GM12878 (cell line): Measurements from ENCODE around the gene SERPINB5. TPM values are rescaled to one million over a fixed set of nuclear protein-coding genes. Genes with fewer than 3 reads are reported as not detected.

ENCODE experiments used
- ATAC-seq: fragments of 200-7000 bp; cut with Tn5 transposase; 3 replicates; pipeline ENCODE4 v1.9.1; 2020; ENCODE audit warnings: mild to moderate bottlenecking, moderate library complexity
- BruUV-seq: library from RNA; stranded (reverse); fragments of 400-500 nt; replicated peaks from 2 replicates; lab custom pipeline; 2021; lab: Mats Ljungman, UMichigan
- CTCF ChIA-PET: fragments of 300-600 bp; sonication (Branson Sonifier 250); formaldehyde crosslinking; extraction: SDS; loops from one replicate; lab custom pipeline; 2021; ENCODE audit warnings: inconsistent platforms; lab: Yijun Ruan, JAX
- POLR2A ChIA-PET: fragments of 350-600 bp; formaldehyde crosslinking; extraction: SDS; loops from one replicate; lab custom pipeline; 2021; ENCODE audit warnings: inconsistent platforms; lab: Charles Lee
- RAD21 ChIA-PET: fragments of 300-600 bp; sonication (Branson Sonifier 250); formaldehyde crosslinking; loops from one replicate; lab custom pipeline; 2023; ENCODE audit warnings: antibody characterized with exemption; ENCODE audit not compliant: unreplicated experiment; lab: Charles Lee
- SMC1A ChIA-PET: fragments of 300-600 bp; sonication (Branson Sonifier 250); formaldehyde crosslinking; loops from one replicate; lab custom pipeline; 2023; ENCODE audit not compliant: unreplicated experiment, uncharacterized antibody; lab: Charles Lee
- DNase-seq: peaks from one replicate; pipeline ENCODE4 v3.0.0-alpha.2; 2011; ENCODE audit warnings: low read depth, low spot score
- FAIRE-seq: peaks from 3 replicates; lab custom pipeline; 2011; peaks lifted over from hg19 to GRCh38; lab: Jason Lieb, UNC
- H2AFZ ChIP-seq: 2 replicates; pipeline ENCODE4 v1.6.0; 2011; ENCODE audit warnings: low read depth, low read length, control low read depth; ENCODE audit not compliant: control insufficient read depth
- H3K27ac ChIP-seq: 2 replicates; pipeline ENCODE4 v1.5.1; 2011; ENCODE audit warnings: control low read depth; ENCODE audit not compliant: control insufficient read depth, insufficient read depth
- H3K27me3 ChIP-seq, 2 experiments: replicated peaks in 1 of 2; 2 replicates each; pipeline versions ENCODE4 v1.6.0 to v1.6.1; 2011; ENCODE audit warnings: low read length in 1 of 2; ENCODE audit not compliant: control insufficient read depth in 2 of 2, insufficient read depth in 2 of 2
- H3K36me3 ChIP-seq, 2 experiments: 2 replicates each; pipeline ENCODE4 v1.5.1; 2011; ENCODE audit warnings: low read length in 1 of 2; ENCODE audit not compliant: control insufficient read depth in 2 of 2, insufficient read depth in 2 of 2
- H3K4me1 ChIP-seq: 2 replicates; pipeline ENCODE4 v1.6.1; 2011; ENCODE audit warnings: mild to moderate bottlenecking, low read length, moderate library complexity, mixed read lengths; ENCODE audit not compliant: control insufficient read depth, insufficient read depth
- H3K4me2 ChIP-seq: 2 replicates; pipeline ENCODE4 v1.6.0; 2011; ENCODE audit warnings: control low read depth; ENCODE audit not compliant: control insufficient read depth, insufficient read depth
- H3K4me3 ChIP-seq: fragments of 200-600 bp; sonication (generic); 2 replicates; pipeline ENCODE4 v1.5.1; 2016
- H3K79me2 ChIP-seq: 2 replicates; pipeline ENCODE4 v1.6.0; 2011; ENCODE audit warnings: low read length; ENCODE audit not compliant: control insufficient read depth, insufficient read depth
- H3K9ac ChIP-seq: 2 replicates; pipeline ENCODE4 v1.8.0; 2011; ENCODE audit warnings: low read length, control low read depth, mixed read lengths; ENCODE audit not compliant: control insufficient read depth, insufficient read depth
- H3K9me3 ChIP-seq: replicated peaks from 3 replicates; pipeline ENCODE4 v1.5.1; 2011; ENCODE audit warnings: mild to moderate bottlenecking, low read length; ENCODE audit not compliant: control insufficient read depth, insufficient read depth
- H4K20me1 ChIP-seq: 2 replicates; pipeline ENCODE4 v1.6.0; 2011; ENCODE audit not compliant: control insufficient read depth, insufficient read depth
- BCL3 ChIP-seq: IDR thresholded peaks from 2 replicates; pipeline ENCODE4 v1.6.1; 2011; ENCODE audit warnings: borderline replicate concordance, low read depth, mild to moderate bottlenecking, moderate library complexity, low read length; ENCODE audit not compliant: insufficient read depth, poor library complexity, severe bottlenecking
- FOXM1 ChIP-seq: IDR thresholded peaks from 2 replicates; pipeline ENCODE4 v1.6.1; 2012; ENCODE audit warnings: low read depth, mild to moderate bottlenecking, inconsistent platforms, low read length, moderate library complexity
- JUND ChIP-seq: IDR thresholded peaks from 2 replicates; pipeline ENCODE4 v1.6.1; 2012; ENCODE audit warnings: low read depth, mild to moderate bottlenecking, low read length, improper control_type of control experiment, moderate library complexity
- MEF2B ChIP-seq: fragments of 450-650 bp; IDR thresholded peaks from 2 replicates; pipeline ENCODE4 v1.6.1; 2018; ENCODE audit warnings: mild to moderate bottlenecking, moderate library complexity; ENCODE audit not compliant: partially characterized antibody, poor library complexity, severe bottlenecking
- MTA2 ChIP-seq: fragments of 450-650 bp; IDR thresholded peaks from 2 replicates; pipeline ENCODE4 v1.6.1; 2016; ENCODE audit warnings: low read depth, mild to moderate bottlenecking, moderate library complexity
- MYC ChIP-seq: IDR thresholded peaks from 2 replicates; pipeline ENCODE4 v1.6.1; 2011; ENCODE audit warnings: mild to moderate bottlenecking, low read length, moderate library complexity, inconsistent platforms; ENCODE audit not compliant: insufficient read depth, insufficient replicate concordance, insufficient read length, severe bottlenecking
- PRDM15 ChIP-seq: fragments of 450-650 bp; formaldehyde crosslinking; IDR thresholded peaks from 2 replicates; pipeline ENCODE4 v1.4.0; 2020; ENCODE audit warnings: mild to moderate bottlenecking, moderate library complexity
- RELB ChIP-seq: fragments of 450-650 bp; IDR thresholded peaks from 2 replicates; pipeline ENCODE4 v1.6.1; 2017; ENCODE audit warnings: low read depth, mild to moderate bottlenecking, moderate library complexity
- REST ChIP-seq: IDR thresholded peaks from 2 replicates; pipeline ENCODE4 v1.6.1; 2012; ENCODE audit warnings: mild to moderate bottlenecking, low read depth, low read length
- TCF3 ChIP-seq: IDR thresholded peaks from 2 replicates; pipeline ENCODE4 v1.6.1; 2012; ENCODE audit warnings: low read depth, mild to moderate bottlenecking, low read length, borderline replicate concordance; ENCODE audit not compliant: insufficient read depth
- USF2 ChIP-seq: IDR thresholded peaks from 2 replicates; pipeline ENCODE4 v1.6.1; 2011; ENCODE audit warnings: low read depth, low read length, improper control_type of control experiment, borderline replicate concordance
- WGBS: methylation state at CpG from one replicate; pipeline ENCODE4 v1.1.6; 2016; ENCODE audit warnings: low lambda C conversion rate; ENCODE audit not compliant: insufficient replicate concordance, insufficient coverage; ENCODE audit errors: missing lambda C conversion rate; 5-methylcytosine and 5-hydroxymethylcytosine counted together
- in situ Hi-C: fragments of 300-500 bp; cut with MboI; formaldehyde crosslinking; loops from 9 replicates; pipeline ENCODE4 v1.14.3; 2018; ENCODE audit warnings: mixed read lengths
- intact Hi-C: fragments of 100-400 bp; cut with micrococcal nuclease; formaldehyde crosslinking; loops from one replicate; pipeline ENCODE4 v1.14.2; 2022; ENCODE audit not compliant: unreplicated experiment
- polyA plus RNA-seq, 11 experiments: library from polyadenylated mRNA; depleted of rRNA in 4 of 11; unstranded in 6 of 11; stranded (reverse) in 5 of 11; fragments of >200 nt; fragmentation: Nextera tagmentation in 4 of 11; fragmentation: Illumina TruSeq in 1 of 11; extraction: Ambion mirVana in 4 of 11; extraction: Trizol in 1 of 11; gene quantifications; 1 replicate in 1 of 11; 2 replicates in 10 of 11; pipeline versions ENCODE4 v1.2.1 to v1.2.3, GENCODE V29; 2011 to 2016; ENCODE audit warnings: inconsistent platforms in 2 of 11, missing spikeins in 2 of 11, low read depth in 1 of 11
- total RNA-seq, 4 experiments: library from RNA; depleted of rRNA in 3 of 4; stranded (reverse); fragments of >200 nt in 3 of 4; fragmentation: Illumina TruSeq in 1 of 4; extraction: Trizol in 1 of 4; gene quantifications; 2 replicates each; pipeline versions ENCODE4 v1.2.1 to v1.2.3, GENCODE V29; 2013 to 2021

Gene SERPINB5
- total and polyA plus RNA-seq, 10 of the 15 experiments (the other 5 are each of a cell fraction or from before 2014, with no cell fraction given), result 0.03 to 0.04 TPM; not detected in 8

- 38% methylated on average over 6 of the region's 6 CpGs for WGBS
- TF ChIP-seq JUND (no peak), FOXM1 (no peak), MTA2 (no peak), MEF2B (no peak), REST (no peak), PRDM15 (no peak), MYC (no peak), RELB (no peak), BCL3 (no peak), TCF3 (no peak), USF2 (no peak)
These were observed 18.8 kb upstream of the SERPINB5 start for GRCh38 chr18:63457977-63458376.

More at GRCh38 chr18:63457977-63458376, 18.8 kb upstream of the SERPINB5 start:
- Histone ChIP-seq H3K27ac (no peak overlapping the region), H3K4me2 (no peak overlapping the region), H3K27me3 (no peaks in the 10 kb centered on the region), H3K36me3 (no peaks in the 10 kb centered on the region), H3K9ac (no peak overlapping the region), H3K4me1 (no peaks in the 10 kb centered on the region), H3K79me2 (no peaks in the 10 kb centered on the region), H3K9me3 (no peaks in the 10 kb centered on the region), H2AFZ (no peak overlapping the region), H3K4me3 (no peak overlapping the region), H4K20me1 (no peaks in the 10 kb centered on the region)
- CTCF ChIA-PET, result interaction anchor here (1.7 kb wide), 1 partner anchor 18 kb away, joined by 6 read pairs; no protein-coding TSS in a partner anchor
- POLR2A ChIA-PET, result no interaction called here
- no peak for ATAC-seq
- no peak for FAIRE-seq
- intact Hi-C loops (no loop called here), in situ Hi-C loops (no loop called here)
- RAD21 ChIA-PET, result no interaction called here
- SMC1A ChIA-PET, result interaction anchor here (1.2 kb wide), 1 partner anchor 18 kb away, joined by 4 read pairs; no protein-coding TSS in a partner anchor
- no peak for DNase-seq
- no TSS peak for BruUV-seq
